MM.1S (cell line): ENCODE data around the gene CLDN7.

Source experiments
- DNase-seq: peaks from one replicate; pipeline ENCODE4 v3.0.0-alpha.2; 2015
- H2AFZ ChIP-seq: fragments of 300-600 bp; sonication (generic); 2 replicates; pipeline ENCODE4 v1.6.0; 2016; ENCODE audit warnings: antibody characterized with exemption, low read length
- H3F3A ChIP-seq: fragments of 300-600 bp; sonication (generic); 2 replicates; pipeline ENCODE4 v1.6.1; 2016; ENCODE audit warnings: mild to moderate bottlenecking, antibody characterized with exemption, low read length, moderate library complexity, mixed read lengths; ENCODE audit not compliant: insufficient read depth
- H3K27ac ChIP-seq: fragments of 300-600 bp; sonication (generic); 2 replicates; pipeline ENCODE4 v1.5.1; 2016; ENCODE audit warnings: mild to moderate bottlenecking, low read length
- H3K27me3 ChIP-seq: fragments of 300-600 bp; sonication (generic); replicated peaks from 2 replicates; pipeline ENCODE4 v1.6.0; 2016; ENCODE audit warnings: low read length; ENCODE audit not compliant: insufficient read depth
- H3K36me3 ChIP-seq: fragments of 300-600 bp; sonication (generic); replicated peaks from 2 replicates; pipeline ENCODE4 v1.6.1; 2016; ENCODE audit warnings: mild to moderate bottlenecking, low read length, mixed read lengths; ENCODE audit not compliant: insufficient read depth
- H3K4me1 ChIP-seq: fragments of 300-600 bp; sonication (generic); 2 replicates; pipeline ENCODE4 v1.6.1; 2016; ENCODE audit warnings: low read length, mixed read lengths
- H3K4me2 ChIP-seq: fragments of 300-600 bp; sonication (generic); 2 replicates; pipeline ENCODE4 v1.6.0; 2016; ENCODE audit warnings: low read depth, low read length
- H3K4me3 ChIP-seq: fragments of 300-600 bp; sonication (generic); 2 replicates; pipeline ENCODE4 v1.5.1; 2016; ENCODE audit warnings: low read length, mixed read lengths
- H3K79me2 ChIP-seq: fragments of 300-600 bp; sonication (generic); 2 replicates; pipeline ENCODE4 v1.6.1; 2016; ENCODE audit warnings: mixed run types, low read length, mixed read lengths
- H3K9ac ChIP-seq: fragments of 300-600 bp; sonication (generic); 2 replicates; pipeline ENCODE4 v1.6.1; 2016; ENCODE audit warnings: low read length, mixed read lengths
- H3K9me2 ChIP-seq: fragments of 300-600 bp; sonication (generic); replicated peaks from 2 replicates; pipeline ENCODE4 v1.6.1; 2016; ENCODE audit warnings: mild to moderate bottlenecking, low read length, mixed read lengths; ENCODE audit not compliant: insufficient read depth
- H3K9me3 ChIP-seq: fragments of 300-600 bp; sonication (generic); replicated peaks from 2 replicates; pipeline ENCODE4 v1.6.1; 2016; ENCODE audit warnings: mild to moderate bottlenecking, low read length, mixed read lengths; ENCODE audit not compliant: insufficient read depth
- H4K20me1 ChIP-seq: fragments of 300-600 bp; sonication (generic); 2 replicates; pipeline ENCODE4 v1.6.1; 2016; ENCODE audit warnings: mild to moderate bottlenecking, low read length, moderate library complexity, mixed read lengths; ENCODE audit not compliant: insufficient read depth
- EZH2 ChIP-seq: fragments of 300-600 bp; sonication (generic); optimal IDR thresholded peaks from 2 replicates; pipeline ENCODE3; 2017; ENCODE audit warnings: low read depth, mild to moderate bottlenecking, antibody characterized with exemption, low read length, mixed read lengths
- EZH2phosphoT487 ChIP-seq: fragments of 300-600 bp; sonication (generic); IDR thresholded peaks from 2 replicates; pipeline ENCODE4 v1.6.1; 2018; ENCODE audit warnings: antibody characterized with exemption, low read length
- TF ChIP-seq, protein P1 (sequence below): fragments of 300-600 bp; sonication (generic); IDR thresholded peaks from 2 replicates; pipeline ENCODE4 v1.5.1; 2016; ENCODE audit warnings: antibody characterized with exemption, low read length, mixed read lengths

The CLDN7 gene

DNA sequence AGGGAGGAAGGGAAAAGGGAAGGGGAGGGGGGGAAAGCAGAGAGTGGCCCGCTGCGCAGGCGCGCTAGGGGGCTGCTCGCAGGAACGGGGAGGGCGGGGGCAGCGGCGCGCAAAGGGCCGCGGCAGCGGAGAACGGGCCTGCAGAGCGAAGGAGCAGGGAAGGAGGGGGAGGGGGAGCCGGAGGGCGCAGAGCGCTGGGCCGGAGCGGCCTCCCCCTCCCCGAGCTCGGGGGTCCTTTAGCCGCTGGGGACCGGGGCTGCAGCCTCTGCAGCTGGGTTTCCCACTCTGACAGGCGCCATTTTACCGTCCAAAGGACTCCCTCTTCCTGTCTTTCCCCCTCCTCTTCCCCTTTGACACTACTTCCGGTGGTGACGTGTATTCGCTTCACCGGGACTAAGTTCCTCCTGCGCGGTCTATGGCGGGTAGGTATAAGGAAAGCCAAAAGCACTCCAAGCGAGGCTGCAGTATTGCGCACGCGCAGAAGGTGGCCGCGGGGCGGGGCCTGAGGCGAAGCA is 10.6 kb downstream of the CLDN7 start, which contains the start of gene CTDNEP1:
CTDNEP1 (minus strand) TSS at position 74 of the 515 bp plus-strand sequence. CDS start 438 bp downstream, outside the sequence.
- H3K36me3 ChIP-seq = 0 out of 2 replicates have a peak, but pooled peaks cover 4% of the 10 kb centered on the region
- peaks cover 6% of the 10 kb centered on the region for H3F3A ChIP-seq
- H3K4me3 ChIP-seq = peak within 1 kb of the TSS; percentile 71
- no peaks in the 10 kb centered on the region for H3K9me2 ChIP-seq
- H2AFZ ChIP-seq = peak within 1 kb of the TSS; percentile 81
- H3K9me3 ChIP-seq = no peaks in the 10 kb centered on the region
- peak within 1 kb of the TSS; percentile 81 for H3K4me2 ChIP-seq
- no peaks in the 10 kb centered on the region for H4K20me1 ChIP-seq
- peaks cover 58% of the 10 kb centered on the region for H3K79me2 ChIP-seq
- H3K9ac ChIP-seq = peak within 1 kb of the TSS; percentile 99
- TF ChIP-seq EZH2 (no peak), EZH2phosphoT487 (no peak)
- TF ChIP-seq, protein P1, sequence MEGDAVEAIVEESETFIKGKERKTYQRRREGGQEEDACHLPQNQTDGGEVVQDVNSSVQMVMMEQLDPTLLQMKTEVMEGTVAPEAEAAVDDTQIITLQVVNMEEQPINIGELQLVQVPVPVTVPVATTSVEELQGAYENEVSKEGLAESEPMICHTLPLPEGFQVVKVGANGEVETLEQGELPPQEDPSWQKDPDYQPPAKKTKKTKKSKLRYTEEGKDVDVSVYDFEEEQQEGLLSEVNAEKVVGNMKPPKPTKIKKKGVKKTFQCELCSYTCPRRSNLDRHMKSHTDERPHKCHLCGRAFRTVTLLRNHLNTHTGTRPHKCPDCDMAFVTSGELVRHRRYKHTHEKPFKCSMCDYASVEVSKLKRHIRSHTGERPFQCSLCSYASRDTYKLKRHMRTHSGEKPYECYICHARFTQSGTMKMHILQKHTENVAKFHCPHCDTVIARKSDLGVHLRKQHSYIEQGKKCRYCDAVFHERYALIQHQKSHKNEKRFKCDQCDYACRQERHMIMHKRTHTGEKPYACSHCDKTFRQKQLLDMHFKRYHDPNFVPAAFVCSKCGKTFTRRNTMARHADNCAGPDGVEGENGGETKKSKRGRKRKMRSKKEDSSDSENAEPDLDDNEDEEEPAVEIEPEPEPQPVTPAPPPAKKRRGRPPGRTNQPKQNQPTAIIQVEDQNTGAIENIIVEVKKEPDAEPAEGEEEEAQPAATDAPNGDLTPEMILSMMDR = no peak
- peaks cover 18% of the 10 kb centered on the region for H3K4me1 ChIP-seq
- peak within 1 kb of the TSS; percentile 99 for H3K27ac ChIP-seq
- H3K27me3 ChIP-seq = no peaks in the 10 kb centered on the region
- peak; percentile 99 for DNase-seq

DNA sequence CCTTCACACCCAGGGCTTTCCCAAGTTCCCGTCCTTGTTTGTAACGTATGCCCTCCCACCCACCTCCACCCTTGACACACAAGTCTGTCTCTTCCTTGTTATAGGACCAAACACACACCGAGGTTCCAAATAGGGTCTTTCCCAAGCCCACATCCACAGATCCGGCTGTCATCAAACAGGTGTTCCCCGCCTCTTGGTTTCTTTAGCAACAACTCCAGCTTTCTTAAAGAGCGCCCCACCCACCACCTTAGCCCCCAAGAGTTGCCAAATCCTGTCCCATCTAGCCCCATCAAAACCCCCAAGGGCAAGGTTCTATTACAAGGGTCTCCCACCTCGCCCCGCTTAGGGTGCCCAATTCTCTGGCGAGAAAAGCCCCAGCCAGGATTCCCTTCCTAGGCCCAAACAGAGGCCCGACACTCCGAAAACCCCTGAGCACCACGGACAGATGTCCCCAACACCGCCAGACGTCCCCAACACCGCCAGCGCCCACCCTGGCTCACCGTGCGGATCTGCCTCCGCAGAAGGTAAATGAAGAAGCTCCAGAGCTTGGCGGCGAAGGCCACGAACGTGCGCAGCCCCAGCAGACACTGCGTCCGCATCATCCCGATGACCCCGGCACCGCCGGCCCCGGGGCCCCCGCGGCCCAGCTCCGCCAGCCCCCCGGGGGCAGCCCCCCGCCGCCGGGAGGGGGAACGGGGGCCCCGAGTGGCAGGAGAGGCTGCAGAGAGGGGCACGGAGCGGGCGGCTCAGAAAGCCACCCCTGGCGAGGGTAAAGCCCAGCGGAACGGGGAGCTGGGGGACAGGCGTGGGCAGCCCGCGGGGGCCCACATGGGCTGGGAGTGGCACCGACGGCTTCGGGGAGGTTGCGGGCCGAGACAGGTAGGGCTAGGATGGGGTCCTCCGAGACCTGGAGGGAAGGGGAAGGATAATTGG is 11.3 kb downstream of the CLDN7 start:
- Histone ChIP-seq H3K27ac (peak overlapping the region; percentile 99; the same call in 1 of the 2 replicates), H3K4me3 (peak overlapping the region; percentile 71), H3K4me2 (peak overlapping the region; percentile 72), H3K27me3 (no peaks in the 10 kb centered on the region), H3K4me1 (peaks cover 18% of the 10 kb centered on the region), H3K9me2 (no peaks in the 10 kb centered on the region), H3K79me2 (peaks cover 65% of the 10 kb centered on the region), H2AFZ (no peak overlapping the region), H3K36me3 (0 out of 2 replicates have a peak, but pooled peaks cover 6% of the 10 kb centered on the region), H4K20me1 (no peaks in the 10 kb centered on the region), H3F3A (peaks cover 6% of the 10 kb centered on the region), H3K9ac (peak overlapping the region; percentile 99), H3K9me3 (no peaks in the 10 kb centered on the region)
- DNase-seq = no peak
- TF ChIP-seq, protein P1 = no peak
- TF ChIP-seq EZH2phosphoT487 (no peak), EZH2 (no peak)

- no peaks in the 10 kb centered on the region for H3K9me3 ChIP-seq
- no peak overlapping the region for H2AFZ ChIP-seq
- H3K4me1 ChIP-seq = peaks cover 18% of the 10 kb centered on the region
- TF ChIP-seq EZH2 = no peak
- TF ChIP-seq EZH2phosphoT487 = no peak
- TF ChIP-seq, protein P1 = no peak
- no peak for DNase-seq
- no peak overlapping the region for H3K27ac ChIP-seq
- H3K9ac ChIP-seq = peak overlapping the region; percentile 99; the same call in 1 of the 2 replicates
- peaks cover 68% of the 10 kb centered on the region for H3K79me2 ChIP-seq
- H3K9me2 ChIP-seq = no peaks in the 10 kb centered on the region
- peak overlapping the region; percentile 72 for H3K4me2 ChIP-seq
- no peaks in the 10 kb centered on the region for H4K20me1 ChIP-seq
- peak overlapping the region; percentile 71 for H3K4me3 ChIP-seq
- no peaks in the 10 kb centered on the region for H3K27me3 ChIP-seq
- peaks cover 10% of the 10 kb centered on the region for H3F3A ChIP-seq
- H3K36me3 ChIP-seq = 0 out of 2 replicates have a peak, but pooled peaks cover 6% of the 10 kb centered on the region
Observed at GRCh38 chr17:7249830-7250229, 12.4 kb downstream of the CLDN7 start.
